Ovary (tissue), 3 donors: ENCODE results near the gene KRTAP12-3.

Experiments
- EP300 ChIP-seq: sonication (generic); formaldehyde crosslinking; IDR thresholded peaks from one replicate; pipeline ENCODE4 v1.6.1; 2017; ENCODE audit warnings: antibody characterized with exemption
- POLR2A ChIP-seq: fragments of 450-650 bp; IDR thresholded peaks from one replicate; pipeline ENCODE4 v1.6.1; 2017; ENCODE audit warnings: antibody characterized with exemption, mild to moderate bottlenecking, moderate library complexity
- TF ChIP-seq, protein P1 (sequence below), 3 donors: fragments of 450-650 bp in 2 of 3; fragments of 200-600 bp in 1 of 3; IDR thresholded peaks; one replicate each; pipeline versions ENCODE4 v1.5.1 to v1.8.0; 2016 to 2022; ENCODE audit warnings: antibody characterized with exemption in 3 of 3, mild to moderate bottlenecking in 1 of 3
- donor health status: DM: no; HTN: no; CAD: no.

DNA sequence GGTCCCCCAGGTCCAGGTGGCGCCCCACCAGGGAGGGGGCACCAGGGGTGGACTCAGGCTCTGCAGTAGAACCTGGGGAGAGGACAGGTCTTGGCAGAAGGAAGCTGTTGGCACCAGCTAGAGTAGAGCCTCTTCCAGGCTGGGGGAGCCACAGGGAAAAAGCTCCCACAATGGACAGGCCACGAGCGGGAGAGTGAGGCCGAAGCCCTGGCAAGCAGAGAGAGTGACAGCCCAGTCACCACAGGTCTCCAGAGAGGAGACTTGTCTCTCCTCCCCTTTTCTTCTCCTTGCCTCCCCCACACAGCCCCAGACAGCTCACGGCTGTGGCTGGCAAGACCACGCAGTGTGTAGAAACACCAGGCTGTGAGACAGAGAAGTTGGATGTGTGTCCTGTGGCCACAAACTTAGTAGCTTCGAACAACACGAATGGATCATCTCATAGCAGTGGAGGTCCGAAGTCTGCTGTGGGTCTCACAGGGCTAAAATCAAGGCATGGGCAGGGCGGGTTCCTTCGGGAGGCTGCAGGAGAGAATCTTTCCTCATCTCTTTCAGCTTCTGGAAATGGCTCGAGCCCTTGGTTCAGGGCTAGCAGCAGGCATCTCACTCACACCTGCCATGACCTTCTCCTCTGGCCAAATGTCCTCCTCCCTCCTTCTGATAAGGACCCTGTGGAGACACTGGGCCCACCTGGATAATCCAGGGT is 6.6 kb upstream of the KRTAP12-3 start:
- no peak for TF ChIP-seq POLR2A
- TF ChIP-seq, protein P1, sequence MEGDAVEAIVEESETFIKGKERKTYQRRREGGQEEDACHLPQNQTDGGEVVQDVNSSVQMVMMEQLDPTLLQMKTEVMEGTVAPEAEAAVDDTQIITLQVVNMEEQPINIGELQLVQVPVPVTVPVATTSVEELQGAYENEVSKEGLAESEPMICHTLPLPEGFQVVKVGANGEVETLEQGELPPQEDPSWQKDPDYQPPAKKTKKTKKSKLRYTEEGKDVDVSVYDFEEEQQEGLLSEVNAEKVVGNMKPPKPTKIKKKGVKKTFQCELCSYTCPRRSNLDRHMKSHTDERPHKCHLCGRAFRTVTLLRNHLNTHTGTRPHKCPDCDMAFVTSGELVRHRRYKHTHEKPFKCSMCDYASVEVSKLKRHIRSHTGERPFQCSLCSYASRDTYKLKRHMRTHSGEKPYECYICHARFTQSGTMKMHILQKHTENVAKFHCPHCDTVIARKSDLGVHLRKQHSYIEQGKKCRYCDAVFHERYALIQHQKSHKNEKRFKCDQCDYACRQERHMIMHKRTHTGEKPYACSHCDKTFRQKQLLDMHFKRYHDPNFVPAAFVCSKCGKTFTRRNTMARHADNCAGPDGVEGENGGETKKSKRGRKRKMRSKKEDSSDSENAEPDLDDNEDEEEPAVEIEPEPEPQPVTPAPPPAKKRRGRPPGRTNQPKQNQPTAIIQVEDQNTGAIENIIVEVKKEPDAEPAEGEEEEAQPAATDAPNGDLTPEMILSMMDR (IDR thresholded peaks at IDR 0.05) = no peak
- TF ChIP-seq EP300 = no peak
